ENCODE measurements around the gene POLDIP2. TPM values are rescaled to one million over a fixed set of nuclear protein-coding genes. Genes with fewer than 3 reads are reported as not detected.
"Not testable (repeated sequence)": the region's sequence is repeated elsewhere in the genome, so short reads cannot be mapped to it uniquely, and the experiment has no call there.

The POLDIP2 gene
- total RNA-seq, 1 donor from 2014 or later: 45.9 TPM

- H3K4me1 ChIP-seq: peaks cover 25% of the 10 kb centered on the region
- peaks cover 0 to 86% of the 10 kb centered on the region in 2 donors for H3K36me3 ChIP-seq
- H3K27ac ChIP-seq: no peak overlapping the region
- TF ChIP-seq POLR2AphosphoS5 (IDR thresholded peaks at IDR 0.05; ENCODE audit: insufficient read depth in 1 of 2, low read depth in 1 of 2) (no peak), POLR2A (IDR thresholded peaks at IDR 0.05) (no peak), CTCF (IDR thresholded peaks at IDR 0.05) (no peak)
- H3K27me3 ChIP-seq: no peaks in the 10 kb centered on the region
- H3K4me3 ChIP-seq: no peak overlapping the region
- intact Hi-C loops (cut with DNase I): no loop called here
- no peak for DNase-seq (ENCODE audit: extremely low spot score in 2 of 2)
- H3K9me3 ChIP-seq: no peaks in the 10 kb centered on the region
These were observed 13.8 kb downstream of the POLDIP2 start for GRCh38 chr17:28343491-28343932.

DNA sequence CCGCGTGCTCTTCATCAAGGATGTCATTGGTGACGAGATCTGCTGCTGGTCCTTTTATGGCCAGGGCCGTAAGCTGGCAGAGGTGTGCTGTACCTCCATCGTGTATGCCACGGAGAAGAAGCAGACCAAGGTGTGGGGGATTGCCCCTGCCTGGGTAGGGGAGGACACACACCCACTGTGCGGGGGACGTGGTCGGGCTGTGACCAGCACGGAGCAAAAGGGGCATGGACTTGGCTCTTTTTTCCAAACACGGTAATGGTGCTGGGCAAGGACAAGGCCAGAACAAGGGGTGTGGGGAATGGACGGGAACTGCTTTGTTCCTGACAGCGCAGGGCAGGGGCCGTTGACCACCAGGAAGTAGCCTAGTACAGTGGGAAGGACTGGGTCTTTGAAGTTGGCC, 15.0 kb downstream of the POLDIP2 start:
- Histone ChIP-seq H3K4me1 (peaks cover 34% of the 10 kb centered on the region), H3K36me3 (peaks cover 0 to 76% of the 10 kb centered on the region in 2 donors), H3K4me3 (no peak overlapping the region), H3K9me3 (no peaks in the 10 kb centered on the region), H3K27me3 (no peaks in the 10 kb centered on the region), H3K27ac (no peak overlapping the region)
- intact Hi-C loops (cut with DNase I): no loop called here
- TF ChIP-seq POLR2AphosphoS5 (IDR thresholded peaks at IDR 0.05; ENCODE audit: insufficient read depth in 1 of 2, low read depth in 1 of 2) (no peak), POLR2A (IDR thresholded peaks at IDR 0.05) (no peak)
- no peak for DNase-seq (ENCODE audit: extremely low spot score in 2 of 2)

- TF ChIP-seq CTCF (IDR thresholded peaks at IDR 0.05): no peak
- no peak for TF ChIP-seq POLR2A (IDR thresholded peaks at IDR 0.05)
- peaks cover 0 to 74% of the 10 kb centered on the region in 2 donors for H3K36me3 ChIP-seq
- intact Hi-C loops (cut with DNase I): no loop called here
- no peaks in the 10 kb centered on the region for H3K27me3 ChIP-seq
- DNase-seq (ENCODE audit: extremely low spot score in 2 of 2): no peak
- no peak overlapping the region for H3K4me3 ChIP-seq
- no peaks in the 10 kb centered on the region for H3K9me3 ChIP-seq
- H3K27ac ChIP-seq: no peak overlapping the region
- H3K4me1 ChIP-seq: peaks cover 38% of the 10 kb centered on the region
These were observed 15.8 kb downstream of the POLDIP2 start for GRCh38 chr17:28341516-28341915.

GRCh38 chr17:28340374-28340773, 17.0 kb downstream of the POLDIP2 start:
- intact Hi-C loops (cut with DNase I): no loop called here
- DNase-seq (ENCODE audit: extremely low spot score in 2 of 2): no peak
- peaks cover 0 to 62% of the 10 kb centered on the region in 2 donors for H3K36me3 ChIP-seq
- no peaks in the 10 kb centered on the region for H3K27me3 ChIP-seq
- H3K27ac ChIP-seq: no peak overlapping the region
- no peaks in the 10 kb centered on the region for H3K9me3 ChIP-seq
- no peak overlapping the region for H3K4me3 ChIP-seq
- peaks cover 43% of the 10 kb centered on the region for H3K4me1 ChIP-seq
- TF ChIP-seq CTCF (IDR thresholded peaks at IDR 0.05) (no peak), POLR2A (IDR thresholded peaks at IDR 0.05) (no peak), POLR2AphosphoS5 (IDR thresholded peaks at IDR 0.05; ENCODE audit: insufficient read depth in 1 of 2, low read depth in 1 of 2) (no peak)

- TF ChIP-seq CTCF (IDR thresholded peaks at IDR 0.05): no peak
- TF ChIP-seq POLR2AphosphoS5 (IDR thresholded peaks at IDR 0.05; ENCODE audit: insufficient read depth in 1 of 2, low read depth in 1 of 2): no peak
- no peak for TF ChIP-seq POLR2A (IDR thresholded peaks at IDR 0.05)
- Histone ChIP-seq H3K36me3 (peaks cover 0 to 53% of the 10 kb centered on the region in 2 donors), H3K4me3 (no peak overlapping the region), H3K27ac (no peak overlapping the region), H3K9me3 (no peaks in the 10 kb centered on the region), H3K4me1 (peaks cover 49% of the 10 kb centered on the region), H3K27me3 (no peaks in the 10 kb centered on the region)
- DNase-seq (ENCODE audit: extremely low spot score in 2 of 2): no peak
- intact Hi-C loops (cut with DNase I): no loop called here
These were observed 17.9 kb downstream of the POLDIP2 start for GRCh38 chr17:28339431-28339830.

DNA sequence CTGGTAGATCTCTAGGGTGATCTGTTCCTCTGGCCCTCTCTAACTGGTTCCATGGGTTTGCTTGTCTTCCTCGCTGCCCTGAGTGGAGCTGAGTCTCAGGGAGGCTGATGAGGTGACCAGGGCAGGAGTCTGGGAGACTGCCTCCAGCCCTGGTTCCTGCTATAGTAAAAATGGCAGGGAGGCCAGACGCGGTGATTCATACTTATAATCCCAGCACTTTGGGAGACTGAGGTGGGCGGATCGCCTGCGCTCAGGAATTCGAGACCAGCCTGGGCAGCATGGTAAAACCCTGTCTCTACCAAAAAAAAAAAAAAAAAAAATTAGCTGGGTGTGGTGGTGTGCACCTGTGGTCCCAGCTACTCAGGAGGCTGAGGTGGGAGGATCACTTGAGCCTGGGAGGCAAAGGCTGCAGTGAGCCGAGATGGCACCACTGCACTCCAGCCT, 18.5 kb downstream of the POLDIP2 start:
- intact Hi-C loops (cut with DNase I); DNase-seq (ENCODE audit: extremely low spot score in 2 of 2); H3K27me3 ChIP-seq; H3K9me3 ChIP-seq; H3K4me3 ChIP-seq: not testable (repeated sequence)
- H3K4me1 ChIP-seq: peaks cover 56% of the 10 kb centered on the region
- peaks cover 0 to 47% of the 10 kb centered on the region in 2 donors for H3K36me3 ChIP-seq
- peak overlapping the region; percentile 37 for H3K27ac ChIP-seq

All from vagina (tissue), 2 donors.